Left colon (tissue), 2 donors: ENCODE data around the gene RPS16. TPM values are rescaled to one million over a fixed set of nuclear protein-coding genes. Genes with fewer than 3 reads are reported as not detected.

ENCODE experiments used
- ATAC-seq: fragments of 200-7000 bp; cut with Tn5 transposase; one replicate; pipeline ENCODE4 v1.9.1; 2020; ENCODE audit warnings: mild to moderate bottlenecking, moderate library complexity
- DNase-seq, 2 donors: peaks; one replicate each; pipeline ENCODE4 v3.0.0-alpha.2; 2020
- intact Hi-C, 2 donors: fragments of 100-400 bp; cut with DNase I in 1 of 2; cut with micrococcal nuclease in 1 of 2; formaldehyde crosslinking; loops; one replicate each; pipeline versions ENCODE4 v1.11.2 to v1.14.0; 2022; cut with DNase I, micrococcal nuclease
- microRNA-seq, 2 donors: library from miRNA; unstranded; fragments of <30 nt; microRNA quantifications; one replicate each; pipeline versions ENCODE4 v1.1.0 to v1.2.0, GENCODE V29; 2020
- total RNA-seq, 2 donors: library from RNA; stranded (reverse); fragmentation: NEBNext Ultra II Directional; extraction: Animal tissue kit (Norgen Biotek cat#: 25700); gene quantifications; one replicate each; pipeline ENCODE4 v1.2.1, GENCODE V29; 2021
- donor health status: DM: no; HTN: no; CAD: no.
- donor health status: DM: yes; HTN: yes; CAD: no.

The RPS16 gene
- total RNA-seq, 2 donors from 2014 or later: 1,556 to 1,578 TPM

- intact Hi-C loops: no loop called here
- DNase-seq (no peak), ATAC-seq (no peak)
Measured at GRCh38 chr19:39401070-39401548, 34.6 kb downstream of the RPS16 start.

DNA sequence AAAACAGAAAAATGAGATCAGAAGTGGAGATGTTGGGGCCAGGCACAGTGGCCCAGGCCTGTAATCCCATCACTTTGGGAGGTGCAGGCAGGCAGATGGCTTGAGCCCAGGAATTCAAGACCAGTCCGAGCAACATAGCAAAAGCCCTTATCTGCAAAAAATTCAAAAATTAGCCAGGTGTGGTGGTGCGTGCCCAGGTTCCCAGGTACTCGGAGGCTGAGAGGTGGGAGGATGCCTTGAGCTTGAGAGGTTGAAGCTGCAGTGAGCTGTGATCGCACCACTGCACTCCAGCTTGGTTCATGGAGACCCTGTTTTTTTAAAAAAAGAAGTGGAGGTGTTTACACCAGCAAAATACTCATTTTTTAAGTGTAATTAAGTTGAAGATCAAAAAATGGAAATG, 35.7 kb downstream of the RPS16 start:
- DNase-seq (no peak), ATAC-seq (no peak)
- intact Hi-C loops: no loop called here

DNA sequence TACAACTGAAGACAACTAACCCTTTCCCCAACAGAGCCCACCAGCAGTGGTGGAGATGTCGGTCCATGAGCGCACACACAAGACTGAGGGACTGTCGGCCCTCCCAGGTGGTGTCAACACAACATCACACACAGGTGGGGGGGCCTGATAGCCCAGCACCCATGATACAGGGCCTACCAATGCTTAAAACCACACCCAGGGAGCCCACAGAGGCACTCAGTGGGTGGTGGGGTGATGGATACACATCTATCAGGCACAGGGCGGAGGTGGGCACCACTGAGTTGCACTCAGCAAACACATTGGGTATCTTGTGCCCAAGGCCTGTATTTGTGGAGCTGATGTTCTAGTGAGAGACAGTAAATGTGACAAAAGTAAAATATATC, 36.1 kb downstream of the RPS16 start:
- DNase-seq (peak in 1 of 2 donors; percentile 24), ATAC-seq (no peak)
- intact Hi-C loops: no loop called here

DNA sequence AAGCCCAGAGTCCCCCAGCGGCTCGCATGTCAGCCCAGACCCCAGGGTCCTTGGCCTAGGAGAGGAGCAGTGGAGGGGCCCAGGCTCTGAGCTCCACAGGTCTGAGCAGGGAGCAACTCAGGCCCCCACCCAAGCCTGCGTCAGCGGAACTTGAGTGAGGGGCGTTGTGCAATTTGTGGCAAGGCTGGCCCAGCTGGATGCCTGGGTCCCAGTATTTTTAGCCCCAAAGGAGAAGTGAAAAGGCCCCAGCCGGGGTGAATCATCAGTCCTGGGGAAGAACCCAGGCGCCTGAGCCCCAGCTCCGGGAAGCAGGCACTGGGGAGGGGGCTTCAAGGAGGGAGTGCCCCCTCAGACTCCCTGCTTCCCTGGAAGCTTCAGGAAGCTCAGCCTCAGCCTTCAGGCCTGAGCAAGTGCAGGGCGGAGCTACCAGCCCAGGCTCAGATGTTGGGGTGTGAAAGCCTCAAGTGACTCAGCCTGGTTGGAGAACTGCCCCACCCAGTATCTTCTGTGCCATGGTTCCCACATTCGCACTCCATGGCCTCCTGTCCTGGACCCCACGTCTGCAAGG, 37.4 kb downstream of the RPS16 start:
- peak; percentile 62 for ATAC-seq
- peak; percentile 78 to 93 for DNase-seq
- intact Hi-C loops: no loop called here

- DNase-seq: peak; percentile 91 to 97
- peak; percentile 70 for ATAC-seq
- intact Hi-C loops: no loop called here
Measured at GRCh38 chr19:39397360-39398296, 38.1 kb downstream of the RPS16 start.

DNA sequence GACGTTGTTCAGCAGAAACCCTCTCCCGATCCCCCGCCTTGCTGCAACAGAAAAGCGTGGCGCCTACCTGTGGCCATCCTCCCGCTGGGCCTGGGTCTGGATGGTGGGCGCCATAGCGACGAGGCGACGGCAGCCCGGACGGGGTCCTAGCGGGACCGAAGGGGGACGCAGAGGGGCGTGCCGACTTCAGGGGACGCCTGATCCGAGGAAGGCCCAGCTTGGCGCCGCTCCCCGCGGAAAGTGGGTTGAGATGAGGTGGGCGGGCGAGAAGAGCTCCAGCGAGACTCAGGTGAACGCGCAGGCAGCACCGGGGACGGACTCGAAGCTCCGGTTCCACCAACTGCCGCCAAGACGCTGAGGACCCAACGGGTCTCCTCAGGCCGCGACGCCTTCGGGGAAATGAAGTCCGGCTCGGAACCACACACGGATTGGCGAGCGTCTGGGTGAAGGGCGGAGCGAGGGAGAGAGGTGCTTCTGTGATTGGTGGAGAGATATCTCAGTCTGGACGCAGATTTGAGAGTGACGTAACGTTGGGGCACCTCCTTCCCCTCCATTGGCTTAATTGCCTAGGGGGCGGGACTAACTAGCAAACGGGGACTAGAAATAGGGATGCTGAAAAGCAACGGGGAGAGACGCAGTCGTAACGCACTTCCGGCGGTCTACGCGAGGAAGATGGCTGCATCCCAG, 44.9 kb downstream of the RPS16 start, which contains the start of the genes MED29 and PAF1:
Gene MED29 (plus strand): TSS at position 628 of the 687 bp plus-strand sequence. CDS start 45 bp downstream, at position 673.
Gene PAF1 (minus strand): TSS at position 356 of the 687 bp plus-strand sequence. CDS start 242 bp downstream, at position 114.
- intact Hi-C loops: no loop called here
- peak; percentile 95 to 99 for DNase-seq
- peak; percentile 95 for ATAC-seq

DNA sequence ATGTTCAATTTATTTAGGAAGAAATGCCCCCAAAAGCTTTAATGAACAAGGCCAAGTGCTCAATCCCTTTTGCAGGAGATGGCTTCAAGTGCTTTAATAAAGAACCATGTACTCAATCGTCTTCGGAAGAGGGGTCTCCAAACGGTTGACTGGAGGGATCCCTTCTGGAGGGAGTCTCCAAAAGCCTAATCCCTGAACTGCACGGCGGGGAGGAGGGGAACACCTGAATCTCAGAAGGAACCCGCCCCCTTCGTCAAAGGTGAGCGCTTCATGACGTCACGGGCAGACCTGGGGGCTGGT, 45.3 kb downstream of the RPS16 start:
- ATAC-seq (peak; percentile 43), DNase-seq (no peak)
- intact Hi-C loops: no loop called here

- DNase-seq: no peak
- ATAC-seq: no peak
- intact Hi-C loops: no loop called here
Measured at GRCh38 chr19:39389631-39390414, 45.9 kb downstream of the RPS16 start.

- DNase-seq (no peak), ATAC-seq (no peak)
- intact Hi-C loops: no loop called here
Measured at GRCh38 chr19:39388657-39389056, 47.1 kb downstream of the RPS16 start.

- ATAC-seq (no peak), DNase-seq (no peak)
- intact Hi-C loops: no loop called here
Measured at GRCh38 chr19:39386557-39386956, 49.2 kb downstream of the RPS16 start.

DNA sequence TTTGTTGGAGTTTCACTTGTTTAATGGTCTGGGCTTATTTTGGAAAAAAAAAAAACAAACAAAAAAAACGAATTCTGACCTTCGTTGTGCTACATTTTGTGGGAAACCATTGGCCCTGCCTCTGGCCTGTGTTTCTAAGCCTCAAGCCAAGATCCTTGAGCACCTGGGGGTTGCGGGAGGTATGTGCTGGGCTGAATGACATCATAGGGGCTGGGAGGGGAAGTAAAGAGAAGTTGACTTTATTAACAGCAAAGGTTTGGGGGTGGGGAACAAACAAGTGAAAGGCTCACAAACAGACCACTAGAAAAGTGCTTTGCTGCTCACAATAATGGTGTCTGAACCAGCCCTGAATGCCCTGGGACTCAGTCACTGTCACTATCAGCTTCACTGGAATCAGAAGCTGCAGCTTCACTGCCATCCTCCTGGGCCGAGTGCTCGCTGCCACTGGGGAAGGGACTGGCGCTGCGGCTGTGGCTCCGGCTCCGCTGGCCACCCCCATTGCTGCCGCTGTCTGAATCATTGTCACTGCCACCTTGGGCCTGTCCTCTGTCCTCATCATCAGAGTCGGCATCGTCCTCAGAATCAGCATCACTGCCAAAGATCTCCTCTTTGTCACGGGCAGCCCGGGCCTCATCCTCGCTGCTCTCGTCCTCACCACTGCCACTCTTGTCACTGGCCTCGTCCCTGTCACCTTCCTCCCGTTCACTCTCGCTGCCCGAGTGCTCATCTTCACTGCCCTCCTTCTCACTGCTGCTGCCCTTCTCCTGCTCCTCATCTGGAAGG, 49.9 kb downstream of the RPS16 start:
- intact Hi-C loops: no loop called here
- no peak for DNase-seq
- ATAC-seq: no peak

DNA sequence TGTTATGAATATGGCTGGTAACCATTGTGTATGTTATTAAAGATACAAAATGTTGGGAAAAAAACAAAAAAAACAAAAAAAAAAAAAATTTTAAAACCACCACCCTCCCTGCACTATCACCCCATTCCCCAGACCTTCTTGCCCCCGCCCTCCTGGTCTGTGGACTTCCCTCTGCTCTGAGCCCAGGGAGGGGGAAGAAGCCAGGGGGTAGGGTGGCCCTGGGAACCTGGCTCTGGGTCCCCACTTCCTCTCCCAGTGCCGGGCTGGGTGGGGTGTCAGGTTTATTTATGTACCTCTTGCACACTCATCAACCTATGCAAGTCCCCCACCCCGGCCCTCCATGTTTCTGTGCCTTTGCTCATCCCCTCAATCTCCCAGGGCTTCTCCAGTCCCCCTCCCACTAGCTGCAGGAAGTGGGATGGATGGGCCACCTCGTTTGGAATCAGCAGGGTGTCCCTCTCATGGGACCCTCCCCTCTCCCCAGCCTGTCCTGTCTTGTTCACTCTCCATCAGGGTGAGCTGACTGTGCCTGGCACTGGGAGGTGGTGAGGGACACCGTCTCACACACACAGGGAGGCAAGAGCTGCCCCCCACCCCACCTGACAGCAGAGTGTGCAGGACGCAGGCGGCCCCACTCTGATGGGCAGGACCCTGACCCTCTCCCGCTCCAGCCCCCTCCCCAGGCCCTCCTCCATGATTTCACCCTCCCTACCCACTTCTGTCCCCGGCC, 50.7 kb downstream of the RPS16 start:
- intact Hi-C loops: no loop called here
- ATAC-seq (no peak), DNase-seq (no peak)

Small RNA genes within 50 kb of the gene (microRNA-seq; reads per million reads assigned to microRNA genes)
- 2.1 to 4.1 reads per million in 2 donors for gene MIR4530

Other genes starting within 250 kb of the RPS16 start
- gene NCCRP1, start 239.0 kb downstream of the RPS16 start, total RNA-seq: not detected
- gene SYCN, start 231.7 kb downstream of the RPS16 start, total RNA-seq: not detected
- gene IFNL3, start 190.9 kb downstream of the RPS16 start, total RNA-seq: not detected
- not detected for gene IFNL4, start 187.1 kb downstream of the RPS16 start, total RNA-seq
- gene IFNL2, start 167.6 kb downstream of the RPS16 start, total RNA-seq: not detected
- gene IFNL1, start 139.5 kb downstream of the RPS16 start, total RNA-seq: not detected
- gene LRFN1, start 115.1 kb downstream of the RPS16 start, total RNA-seq: under 1 TPM; 0.18 to 0.61 TPM
- 10 to 100 TPM in 1 of 2 donors, 1 to 10 TPM in 1; 7.0 to 17.8 TPM for gene GMFG, start 99.9 kb downstream of the RPS16 start, total RNA-seq
- gene SAMD4B, start 93.5 kb downstream of the RPS16 start, total RNA-seq: 10 to 100 TPM; 65.2 to 72.2 TPM
- 10 to 100 TPM; 30.5 to 31.2 TPM for gene PAF1, start 44.8 kb downstream of the RPS16 start, total RNA-seq
- 10 to 100 TPM; 30.4 to 32.4 TPM for gene MED29, start 44.6 kb downstream of the RPS16 start, total RNA-seq
- 100 to 1,000 TPM; 152 to 391 TPM for gene ZFP36, start 29.1 kb downstream of the RPS16 start, total RNA-seq
- gene PLEKHG2, start 23.3 kb downstream of the RPS16 start, total RNA-seq: 1 to 10 TPM; 6.2 to 9.3 TPM
- 100 to 1,000 TPM in 1 of 2 donors, 10 to 100 TPM in 1; 89.1 to 101 TPM for gene SUPT5H, start 9.6 kb upstream of the RPS16 start, total RNA-seq
- 10 to 100 TPM; 40.8 to 47.8 TPM for gene TIMM50, start 44.9 kb upstream of the RPS16 start, total RNA-seq
- under 1 TPM in 1 of 2 donors, not detected in 1; 0.12 TPM for gene DLL3, start 63.0 kb upstream of the RPS16 start, total RNA-seq
- gene SELENOV, start 79.2 kb upstream of the RPS16 start, total RNA-seq: not detected
- gene EID2B, start 96.9 kb upstream of the RPS16 start, total RNA-seq: under 1 TPM; 0.15 to 0.75 TPM
- 10 to 100 TPM; 10.4 to 10.6 TPM for gene EID2, start 104.2 kb upstream of the RPS16 start, total RNA-seq
- not detected for gene LGALS13, start 166.6 kb upstream of the RPS16 start, total RNA-seq
- not detected for gene LGALS16, start 220.0 kb upstream of the RPS16 start, total RNA-seq